Measurements from ENCODE around the gene TNP2.
"Not testable (repeated sequence)": the region's sequence is repeated elsewhere in the genome, so short reads cannot be mapped to it uniquely, and the experiment has no call there.

Gene TNP2

GRCh38 chr16:11299865-11300559, 30.9 kb upstream of the TNP2 start:
- no peak for DNase-seq (ENCODE audit: low read depth)

GRCh38 chr16:11298950-11299547, 29.9 kb upstream of the TNP2 start:
- not testable (repeated sequence) for DNase-seq (ENCODE audit: low read depth)

GRCh38 chr16:11298143-11298900, 29.2 kb upstream of the TNP2 start:
- DNase-seq (ENCODE audit: low read depth), result no peak

- peak; percentile 28 for DNase-seq (ENCODE audit: low read depth)
Observed at GRCh38 chr16:11297492-11298142, 28.5 kb upstream of the TNP2 start.

GRCh38 chr16:11296706-11297491, 27.8 kb upstream of the TNP2 start:
- DNase-seq (ENCODE audit: low read depth), result no peak

GRCh38 chr16:11296351-11296705, 27.2 kb upstream of the TNP2 start:
- DNase-seq (ENCODE audit: low read depth), result no peak

GRCh38 chr16:11295672-11296071, 26.5 kb upstream of the TNP2 start:
- DNase-seq (ENCODE audit: low read depth), result no peak

- DNase-seq (ENCODE audit: low read depth), result no peak
Observed at GRCh38 chr16:11292076-11292748, 23.1 kb upstream of the TNP2 start.

GRCh38 chr16:11291091-11291703, 22.1 kb upstream of the TNP2 start:
- no peak for DNase-seq (ENCODE audit: low read depth)

GRCh38 chr16:11290102-11290893, 21.2 kb upstream of the TNP2 start:
- no peak for DNase-seq (ENCODE audit: low read depth)

- not testable (repeated sequence) for DNase-seq (ENCODE audit: low read depth)
Observed at GRCh38 chr16:11289696-11290095, 20.6 kb upstream of the TNP2 start.

GRCh38 chr16:11289202-11289601, 20.1 kb upstream of the TNP2 start:
- no peak for DNase-seq (ENCODE audit: low read depth)

GRCh38 chr16:11285842-11286241, 16.7 kb upstream of the TNP2 start:
- no peak for DNase-seq (ENCODE audit: low read depth)

GRCh38 chr16:11283820-11284248, 14.7 kb upstream of the TNP2 start:
- DNase-seq (ENCODE audit: low read depth), result no peak

GRCh38 chr16:11280616-11281522, 11.7 kb upstream of the TNP2 start, which contains the start of gene PRM1:
Gene PRM1 (minus strand): TSS chr16:11281330. CDS start chr16:11281238, 92 bp downstream.
- no peak for DNase-seq (ENCODE audit: low read depth)

GRCh38 chr16:11278681-11279628, 9.8 kb upstream of the TNP2 start:
- no peak for DNase-seq (ENCODE audit: low read depth)

GRCh38 chr16:11277607-11278337, 8.6 kb upstream of the TNP2 start:
- no peak for DNase-seq (ENCODE audit: low read depth)
